ENCODE measurements around the gene SLIT3.
"Not testable (repeated sequence)": the region's sequence is repeated elsewhere in the genome, so short reads cannot be mapped to it uniquely, and the experiment has no call there.

Gene SLIT3

GRCh38 chr5:169168280-169168679 is 132.7 kb downstream of the SLIT3 start:
- DNase-seq: no peak

GRCh38 chr5:169166078-169166477 is 134.9 kb downstream of the SLIT3 start:
- no peak for DNase-seq

GRCh38 chr5:169165052-169165451 is 135.9 kb downstream of the SLIT3 start:
- no peak for DNase-seq

- DNase-seq: no peak
These were observed 136.4 kb downstream of the SLIT3 start for GRCh38 chr5:169164481-169164925.

GRCh38 chr5:169162407-169162806 is 138.5 kb downstream of the SLIT3 start:
- DNase-seq: no peak

- DNase-seq: no peak
These were observed 139.8 kb downstream of the SLIT3 start for GRCh38 chr5:169161022-169161680.

GRCh38 chr5:169160405-169160901 is 140.5 kb downstream of the SLIT3 start:
- DNase-seq: no peak

GRCh38 chr5:169158764-169159163 is 142.2 kb downstream of the SLIT3 start:
- DNase-seq: no peak

- no peak for DNase-seq
These were observed 143.9 kb downstream of the SLIT3 start for GRCh38 chr5:169157064-169157463.

- no peak for DNase-seq
These were observed 146.3 kb downstream of the SLIT3 start for GRCh38 chr5:169154679-169155078.

GRCh38 chr5:169153405-169153804 is 147.5 kb downstream of the SLIT3 start:
- no peak for DNase-seq

GRCh38 chr5:169152946-169153345 is 148.0 kb downstream of the SLIT3 start:
- no peak for DNase-seq

GRCh38 chr5:169152453-169152852 is 148.5 kb downstream of the SLIT3 start:
- DNase-seq: no peak

GRCh38 chr5:169151051-169151805 is 149.7 kb downstream of the SLIT3 start:
- DNase-seq: no peak

GRCh38 chr5:169150108-169150507 is 150.8 kb downstream of the SLIT3 start:
- no peak for DNase-seq

GRCh38 chr5:169149317-169149716 is 151.6 kb downstream of the SLIT3 start:
- DNase-seq: no peak

- no peak for DNase-seq
These were observed 152.7 kb downstream of the SLIT3 start for GRCh38 chr5:169148138-169148740.

GRCh38 chr5:169147534-169147933 is 153.4 kb downstream of the SLIT3 start:
- no peak for DNase-seq

GRCh38 chr5:169146158-169146557 is 154.8 kb downstream of the SLIT3 start:
- no peak for DNase-seq

- no peak for DNase-seq
These were observed 158.5 kb downstream of the SLIT3 start for GRCh38 chr5:169142264-169142970.

GRCh38 chr5:169140215-169140614 is 160.7 kb downstream of the SLIT3 start:
- not testable (repeated sequence) for DNase-seq

- no peak for DNase-seq
These were observed 161.4 kb downstream of the SLIT3 start for GRCh38 chr5:169139480-169140050.

- no peak for DNase-seq
These were observed 167.4 kb downstream of the SLIT3 start for GRCh38 chr5:169133531-169133930.
